IMR-90 (cell line): ENCODE data around the gene CCDC28B. TPM values are rescaled to one million over a fixed set of nuclear protein-coding genes. Genes with fewer than 3 reads are reported as not detected.
A peak's percentile ranks its signal among the peaks of the same experiment; 100 is the strongest.

ENCODE experiments used
- ATAC-seq: fragments of 200-7000 bp; cut with Tn5 transposase; 2 replicates; pipeline ENCODE4 v1.9.1; 2020; ENCODE audit warnings: low read depth, mild to moderate bottlenecking, moderate library complexity
- BruUV-seq: library from RNA; stranded (reverse); fragments of 400-500 nt; replicated peaks from 2 replicates; lab custom pipeline; 2021; lab: Mats Ljungman, UMichigan
- CTCF ChIA-PET: fragments of 300-600 bp; formaldehyde crosslinking; extraction: SDS; loops from one replicate; lab custom pipeline; 2021; ENCODE audit warnings: antibody characterized with exemption; lab: Yijun Ruan, JAX
- POLR2A ChIA-PET: fragments of 300-600 bp; sonication (Branson Sonifier 250); formaldehyde crosslinking; loops from one replicate; lab custom pipeline; 2022; ENCODE audit warnings: antibody characterized with exemption; ENCODE audit not compliant: unreplicated experiment; lab: Charles Lee
- DNase-seq: peaks from one replicate; pipeline ENCODE4 v3.0.0; 2013
- H2AFZ ChIP-seq: replicated peaks from 2 replicates; pipeline ENCODE3; 2013; ENCODE audit warnings: low read length, mild to moderate bottlenecking; ENCODE audit not compliant: poor library complexity
- H2AK5ac ChIP-seq: 2 replicates; pipeline ENCODE4 v1.6.1; 2013; ENCODE audit warnings: low read depth, low read length, inconsistent platforms
- H2AK9ac ChIP-seq: replicated peaks from 2 replicates; pipeline ENCODE3; 2013; ENCODE audit warnings: mild to moderate bottlenecking, low read depth, low read length, moderate library complexity; ENCODE audit not compliant: poor library complexity
- H2BK120ac ChIP-seq: 2 replicates; pipeline ENCODE4 v1.6.1; 2013; ENCODE audit warnings: low read depth, low read length, inconsistent platforms
- H2BK15ac ChIP-seq: 3 replicates; pipeline ENCODE4 v1.6.1; 2013; ENCODE audit warnings: low read depth, low read length, inconsistent platforms
- H2BK20ac ChIP-seq: 2 replicates; pipeline ENCODE4 v1.6.1; 2013; ENCODE audit warnings: low read depth, mild to moderate bottlenecking, inconsistent platforms, low read length, moderate library complexity
- H2BK5ac ChIP-seq: 2 replicates; pipeline ENCODE4 v1.6.1; 2013; ENCODE audit warnings: mild to moderate bottlenecking, low read depth, low read length, inconsistent platforms; ENCODE audit not compliant: poor library complexity, severe bottlenecking
- H3K14ac ChIP-seq: replicated peaks from 2 replicates; pipeline ENCODE4 v1.6.1; 2013; ENCODE audit warnings: low read depth, low read length, inconsistent platforms
- H3K18ac ChIP-seq: 2 replicates; pipeline ENCODE4 v1.6.1; 2013; ENCODE audit warnings: low read depth, low read length, control low read depth
- H3K23ac ChIP-seq: 2 replicates; pipeline ENCODE4 v1.6.1; 2013; ENCODE audit warnings: low read depth, low read length, inconsistent platforms
- H3K27ac ChIP-seq: 2 replicates; pipeline ENCODE4 v1.5.1; 2013; ENCODE audit warnings: mild to moderate bottlenecking, control low read depth, low read length; ENCODE audit not compliant: insufficient read depth
- H3K27me3 ChIP-seq: 2 replicates; pipeline ENCODE4 v1.6.1; 2013; ENCODE audit warnings: low read length; ENCODE audit not compliant: control insufficient read depth, insufficient read depth
- H3K36me3 ChIP-seq: 2 replicates; pipeline ENCODE4 v1.6.1; 2013; ENCODE audit warnings: low read length, mixed read lengths; ENCODE audit not compliant: control insufficient read depth, insufficient read depth
- H3K4ac ChIP-seq: 2 replicates; pipeline ENCODE4 v1.6.1; 2013; ENCODE audit warnings: low read depth, low read length, inconsistent platforms
- H3K4me1 ChIP-seq: 2 replicates; pipeline ENCODE4 v1.6.1; 2013; ENCODE audit warnings: low read length, mixed read lengths; ENCODE audit not compliant: control insufficient read depth, insufficient read depth
- H3K4me2 ChIP-seq: 2 replicates; pipeline ENCODE4 v1.6.1; 2013; ENCODE audit warnings: low read depth, mild to moderate bottlenecking, control low read depth, low read length, moderate library complexity
- H3K4me3 ChIP-seq: 2 replicates; pipeline ENCODE4 v1.5.1; 2013; ENCODE audit warnings: low read depth, mild to moderate bottlenecking, control low read depth, low read length, moderate library complexity; ENCODE audit not compliant: insufficient read depth
- H3K56ac ChIP-seq: 2 replicates; pipeline ENCODE4 v1.6.1; 2013; ENCODE audit warnings: low read length, inconsistent platforms; ENCODE audit not compliant: insufficient read depth; ENCODE audit errors: extremely low read depth
- H3K79me1 ChIP-seq, 2 experiments: 2 replicates each; pipeline ENCODE4 v1.6.1; 2013; ENCODE audit warnings: low read length in 2 of 2, inconsistent platforms in 1 of 2, low read depth in 1 of 2
- H3K9ac ChIP-seq: 2 replicates; pipeline ENCODE4 v1.6.1; 2013; ENCODE audit warnings: low read depth, low read length, control low read depth
- H3K9me1 ChIP-seq: 2 replicates; pipeline ENCODE4 v1.6.1; 2013; ENCODE audit warnings: low read length, inconsistent platforms; ENCODE audit not compliant: insufficient read depth
- H3K9me3 ChIP-seq: 2 replicates; pipeline ENCODE4 v1.6.1; 2013; ENCODE audit warnings: low read length; ENCODE audit not compliant: control insufficient read depth, insufficient read depth
- H4K20me1 ChIP-seq: 2 replicates; pipeline ENCODE4 v1.6.1; 2013; ENCODE audit warnings: low read length, inconsistent platforms; ENCODE audit not compliant: insufficient read depth
- H4K5ac ChIP-seq: 2 replicates; pipeline ENCODE4 v1.6.1; 2013; ENCODE audit warnings: mild to moderate bottlenecking, low read depth, low read length, control low read depth
- H4K8ac ChIP-seq, 2 experiments: 2 replicates each; pipeline ENCODE4 v1.6.1; 2013; ENCODE audit warnings: low read depth in 2 of 2, low read length in 2 of 2, control low read depth in 1 of 2, inconsistent platforms in 1 of 2
- H4K91ac ChIP-seq: 2 replicates; pipeline ENCODE4 v1.6.1; 2013; ENCODE audit warnings: low read depth, low read length, inconsistent platforms; ENCODE audit not compliant: insufficient read depth
- CEBPB ChIP-seq: IDR thresholded peaks from 2 replicates; pipeline ENCODE4 v1.6.1; 2012; ENCODE audit warnings: low read depth, low read length, improper control_type of control experiment
- CHD1 ChIP-seq: IDR thresholded peaks from 2 replicates; pipeline ENCODE4 v1.6.1; 2012; ENCODE audit warnings: low read depth, low read length, improper control_type of control experiment
- FOS ChIP-seq: fragments of 150-350 bp; IDR thresholded peaks from 2 replicates; pipeline ENCODE4 v1.6.1; 2016; ENCODE audit warnings: low read depth, low read length
- MAFK ChIP-seq: IDR thresholded peaks from 2 replicates; pipeline ENCODE4 v1.6.1; 2012; ENCODE audit warnings: low read depth, low read length, improper control_type of control experiment
- MAZ ChIP-seq: IDR thresholded peaks from 2 replicates; pipeline ENCODE4 v1.6.1; 2012; ENCODE audit warnings: low read depth, mild to moderate bottlenecking, low read length, improper control_type of control experiment, moderate library complexity, borderline replicate concordance
- POLR2A ChIP-seq: IDR thresholded peaks from 2 replicates; pipeline ENCODE4 v1.6.1; 2012; ENCODE audit warnings: mild to moderate bottlenecking, low read depth, low read length
- RCOR1 ChIP-seq: IDR thresholded peaks from 2 replicates; pipeline ENCODE4 v1.6.1; 2012; ENCODE audit warnings: mild to moderate bottlenecking, low read length, improper control_type of control experiment; ENCODE audit not compliant: insufficient replicate concordance
- RFX5 ChIP-seq: IDR thresholded peaks from 2 replicates; pipeline ENCODE4 v1.8.0; 2012; ENCODE audit warnings: low read depth, mild to moderate bottlenecking, low read length, moderate library complexity
- SMC3 ChIP-seq: fragments of 150-350 bp; IDR thresholded peaks from 2 replicates; pipeline ENCODE4 v1.6.1; 2016; ENCODE audit warnings: low read depth, mild to moderate bottlenecking, antibody characterized with exemption, low read length, moderate library complexity
- USF2 ChIP-seq: fragments of 150-350 bp; IDR thresholded peaks from 2 replicates; pipeline ENCODE4 v1.6.1; 2017; ENCODE audit warnings: mild to moderate bottlenecking, antibody characterized with exemption, low read length, low read depth
- WGBS, 2 experiments: methylation state at CpG; one replicate each; pipeline versions ENCODE4 v1.1.5 to v1.1.7; 2013; ENCODE audit warnings: missing lambda C conversion rate in 2 of 2; ENCODE audit not compliant: insufficient read length in 1 of 2; ENCODE audit errors: extremely low coverage in 2 of 2; 5-methylcytosine and 5-hydroxymethylcytosine counted together
- dilution Hi-C: fragments of 300-500 bp; cut with HindIII; formaldehyde crosslinking; loops from one replicate; pipeline ENCODE4 v1.14.3; 2018; ENCODE audit warnings: low sequenced_read_pairs; ENCODE audit not compliant: unreplicated experiment
- in situ Hi-C: fragments of 300-500 bp; cut with MboI; formaldehyde crosslinking; loops from 3 replicates; pipeline ENCODE4 v1.14.3; 2019; ENCODE audit warnings: low sequenced_read_pairs, inconsistent platforms, mixed read lengths
- intact Hi-C: fragments of 100-400 bp; cut with micrococcal nuclease; formaldehyde crosslinking; loops from 2 replicates; pipeline ENCODE4 v1.10.0; 2022
- polyA plus RNA-seq, 3 experiments: library from polyadenylated mRNA; depleted of rRNA; stranded (reverse); fragments of >200 nt; gene quantifications; 2 replicates each; pipeline ENCODE4 v1.2.3, GENCODE V29; 2012; ENCODE audit warnings: low replicate concordance in 1 of 3
- total RNA-seq: library from RNA; depleted of rRNA; stranded (reverse); fragments of >200 nt; gene quantifications from 2 replicates; pipeline ENCODE4 v1.2.3, GENCODE V29; 2012

The CCDC28B gene
- total and polyA plus RNA-seq, 2 of the 4 experiments (the other 2 are of a cell fraction), result 17.2 to 18.4 TPM

GRCh38 chr1:32181563-32181962 is 18.8 kb upstream of the CCDC28B start:
- ChIA-PET POLR2A (interaction anchor here (0.6 kb wide), 2 partner anchors 35 to 74 kb away, joined by 3 to 9 read pairs; partner anchors contain the start of gene KPNA6), CTCF (interaction anchor here (0.8 kb wide), 1 partner anchor 100 kb away, joined by 3 read pairs; no protein-coding TSS in a partner anchor)
- dilution Hi-C loops (no loop called here), in situ Hi-C loops (no loop called here), intact Hi-C loops (loop anchor here (2.0 kb wide), 2 partner anchors 73 to 109 kb away; partner anchors contain the start of genes KPNA6 and TMEM39B)
- Histone ChIP-seq H3K27me3 (no peaks in the 10 kb centered on the region), H3K36me3 (peaks cover 36% of the 10 kb centered on the region), H3K14ac (peak overlapping the region; percentile 63; the same call in 1 of the 2 replicates), H4K5ac (peak overlapping the region; percentile 12; the same call in 1 of the 2 replicates), H2AK5ac (peak overlapping the region; percentile 1; the same call in 1 of the 2 replicates), H3K4me3 (peak overlapping the region; percentile 49), H3K9me3 (no peaks in the 10 kb centered on the region), H2AFZ (no peak overlapping the region), H3K23ac (peak overlapping the region; percentile 7), H3K27ac (peak overlapping the region; percentile 85), H2BK5ac (peak overlapping the region; percentile 90), H3K79me1 (peaks cover 15 to 60% of the 10 kb centered on the region in 2 experiments), H2BK15ac (no peak overlapping the region), H2AK9ac (peak overlapping the region; percentile 74), H3K56ac (peak overlapping the region; percentile 36; the same call in 1 of the 2 replicates), H4K91ac (0 out of 2 replicates have a peak overlapping the region, but pooled peaks have one; percentile 11), H3K4ac (peak overlapping the region; percentile 12; the same call in 1 of the 2 replicates), H3K9ac (peak overlapping the region; percentile 97), H2BK20ac (no peak overlapping the region), H3K4me1 (peaks cover 25% of the 10 kb centered on the region), H4K20me1 (peaks cover 28% of the 10 kb centered on the region), H3K9me1 (peaks cover 15% of the 10 kb centered on the region), H4K8ac (peak overlapping the region in 1 of 2 experiments; percentile 18; a peak in 1 of 4 replicates), H3K18ac (peak overlapping the region; percentile 8), H3K4me2 (peak overlapping the region; percentile 90), H2BK120ac (no peak overlapping the region)
- ATAC-seq (no peak), DNase-seq (no peak)
- WGBS, 2 experiments, result 80% methylated on average over 1 of the region's 5 CpGs; no CpG with 5 or more reads in 1 of the 2 experiments
- TF ChIP-seq USF2, result no peak
- no peak for TF ChIP-seq RCOR1
- no peak for TF ChIP-seq CHD1
- TF ChIP-seq CEBPB, result no peak
- no peak for TF ChIP-seq FOS
- TF ChIP-seq MAFK, result no peak
- no peak for TF ChIP-seq RFX5
- no peak for TF ChIP-seq MAZ
- no peak for TF ChIP-seq POLR2A
- no peak for TF ChIP-seq SMC3
- no TSS peak for BruUV-seq
